Gastrocnemius medialis (tissue), 4 donors: ENCODE measurements around the gene ERAP2.

Source experiments
- CTCF ChIP-seq, 5 experiments: fragments of 450-650 bp in 3 of 5; fragments of 200-600 bp in 2 of 5; sonication (generic) in 2 of 5; IDR thresholded peaks in 4 of 5; conservative IDR thresholded peaks in 1 of 5; 1 replicate in 4 of 5; 2 replicates in 1 of 5; pipeline ENCODE4 v1.5.1; 2016 to 2019; ENCODE audit warnings: antibody characterized with exemption in 5 of 5, mild to moderate bottlenecking in 3 of 5, moderate library complexity in 3 of 5
- POLR2A ChIP-seq, 2 donors: fragments of 450-650 bp; IDR thresholded peaks; one replicate each; pipeline ENCODE4 v1.6.1; 2017; ENCODE audit warnings: antibody characterized with exemption in 2 of 2, mild to moderate bottlenecking in 2 of 2, moderate library complexity in 2 of 2

GRCh38 chr5:96880444-96881164, 4.3 kb downstream of the ERAP2 start:
- TF ChIP-seq CTCF (IDR thresholded peaks at IDR 0.05 in 4 of 5, conservative IDR thresholded peaks at IDR 0.05 in 1 of 5) (no peak), POLR2A (IDR thresholded peaks at IDR 0.05) (no peak)
